ENCODE data around the gene AKNAD1.

The AKNAD1 gene

GRCh38 chr1:108851567-108851966, 5.3 kb downstream of the AKNAD1 start:
- no peaks in the 10 kb centered on the region for H3K9me2 ChIP-seq (replicated peaks; ENCODE audit: insufficient read depth, low read length)
- H3K4me3 ChIP-seq (ENCODE audit: low read length): no peak overlapping the region
- no peaks in the 10 kb centered on the region for H3K4me1 ChIP-seq (ENCODE audit: low read length)
- H3K36me3 ChIP-seq (replicated peaks; ENCODE audit: insufficient read depth, low read length): no peaks in the 10 kb centered on the region
- no peak for TF ChIP-seq CTCF (IDR thresholded peaks at IDR 0.05; ENCODE audit: low read length)
- no peak for TF ChIP-seq EZH2 (optimal IDR thresholded peaks at IDR 0.05; ENCODE audit: low read depth, low read length)
- TF ChIP-seq EZH2phosphoT487 (IDR thresholded peaks at IDR 0.05; ENCODE audit: low read length): no peak
- H3K9me3 ChIP-seq (replicated peaks; ENCODE audit: insufficient read depth, low read length): no peaks in the 10 kb centered on the region
- no peak overlapping the region for H2AFZ ChIP-seq (ENCODE audit: low read length)
- no peaks in the 10 kb centered on the region for H4K20me1 ChIP-seq (ENCODE audit: insufficient read depth, low read length)
- no peaks in the 10 kb centered on the region for H3K27me3 ChIP-seq (replicated peaks; ENCODE audit: insufficient read depth, low read length)
- H3K4me2 ChIP-seq (ENCODE audit: low read depth, low read length): no peak overlapping the region
- no peak overlapping the region for H3K9ac ChIP-seq (ENCODE audit: low read length)
- DNase-seq: no peak
- no peak overlapping the region for H3K27ac ChIP-seq (ENCODE audit: low read length)
- H3K79me2 ChIP-seq (ENCODE audit: low read length): no peaks in the 10 kb centered on the region
- H3F3A ChIP-seq (ENCODE audit: insufficient read depth, low read length): no peaks in the 10 kb centered on the region

DNA sequence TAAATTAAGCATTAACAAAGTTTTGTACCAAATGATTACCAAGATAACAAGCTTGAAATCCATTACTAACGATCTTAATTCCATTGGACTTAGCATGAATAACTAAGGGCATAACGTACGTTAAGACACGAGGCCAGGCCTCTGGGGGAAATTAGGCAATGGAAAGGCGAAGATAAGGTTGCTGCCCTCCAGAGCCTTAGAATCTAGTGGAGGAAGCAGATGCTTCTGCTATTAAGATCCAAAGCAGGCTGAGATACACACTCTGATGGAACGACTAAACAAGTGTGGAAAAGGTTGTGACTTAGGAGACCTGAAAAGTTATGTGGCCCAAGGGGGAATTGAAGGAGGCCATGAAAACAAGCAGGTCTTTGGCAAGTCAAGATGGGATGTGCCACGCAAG, 6.0 kb downstream of the AKNAD1 start:
- TF ChIP-seq CTCF (IDR thresholded peaks at IDR 0.05; ENCODE audit: low read length) (no peak), EZH2phosphoT487 (IDR thresholded peaks at IDR 0.05; ENCODE audit: low read length) (no peak), EZH2 (optimal IDR thresholded peaks at IDR 0.05; ENCODE audit: low read depth, low read length) (no peak)
- Histone ChIP-seq H3K27ac (ENCODE audit: low read length) (no peak overlapping the region), H3K4me1 (ENCODE audit: low read length) (no peaks in the 10 kb centered on the region), H3K4me2 (ENCODE audit: low read depth, low read length) (no peak overlapping the region), H3K36me3 (replicated peaks; ENCODE audit: insufficient read depth, low read length) (no peaks in the 10 kb centered on the region), H3K9me3 (replicated peaks; ENCODE audit: insufficient read depth, low read length) (no peaks in the 10 kb centered on the region), H2AFZ (ENCODE audit: low read length) (no peak overlapping the region), H4K20me1 (ENCODE audit: insufficient read depth, low read length) (no peaks in the 10 kb centered on the region), H3K4me3 (ENCODE audit: low read length) (no peak overlapping the region), H3F3A (ENCODE audit: insufficient read depth, low read length) (no peaks in the 10 kb centered on the region), H3K9ac (ENCODE audit: low read length) (no peak overlapping the region), H3K79me2 (ENCODE audit: low read length) (no peaks in the 10 kb centered on the region), H3K9me2 (replicated peaks; ENCODE audit: insufficient read depth, low read length) (no peaks in the 10 kb centered on the region), H3K27me3 (replicated peaks; ENCODE audit: insufficient read depth, low read length) (no peaks in the 10 kb centered on the region)
- no peak for DNase-seq

- Histone ChIP-seq H3K79me2 (ENCODE audit: low read length) (no peaks in the 10 kb centered on the region), H3K27ac (ENCODE audit: low read length) (no peak overlapping the region), H2AFZ (ENCODE audit: low read length) (no peak overlapping the region), H3K4me2 (ENCODE audit: low read depth, low read length) (no peak overlapping the region), H3K27me3 (replicated peaks; ENCODE audit: insufficient read depth, low read length) (no peaks in the 10 kb centered on the region), H3K36me3 (replicated peaks; ENCODE audit: insufficient read depth, low read length) (no peaks in the 10 kb centered on the region), H3K4me1 (ENCODE audit: low read length) (no peaks in the 10 kb centered on the region), H4K20me1 (ENCODE audit: insufficient read depth, low read length) (no peaks in the 10 kb centered on the region), H3K9me3 (replicated peaks; ENCODE audit: insufficient read depth, low read length) (no peaks in the 10 kb centered on the region), H3F3A (ENCODE audit: insufficient read depth, low read length) (no peaks in the 10 kb centered on the region), H3K4me3 (ENCODE audit: low read length) (no peak overlapping the region), H3K9ac (ENCODE audit: low read length) (no peak overlapping the region), H3K9me2 (replicated peaks; ENCODE audit: insufficient read depth, low read length) (no peaks in the 10 kb centered on the region)
- DNase-seq: no peak
- TF ChIP-seq EZH2phosphoT487 (IDR thresholded peaks at IDR 0.05; ENCODE audit: low read length): no peak
- TF ChIP-seq EZH2 (optimal IDR thresholded peaks at IDR 0.05; ENCODE audit: low read depth, low read length): no peak
- TF ChIP-seq CTCF (IDR thresholded peaks at IDR 0.05; ENCODE audit: low read length): no peak
These were observed 8.1 kb downstream of the AKNAD1 start for GRCh38 chr1:108848806-108849205.
